Hepatocyte (in vitro differentiated cells): ENCODE measurements around the gene LRBA. TPM values are rescaled to one million over a fixed set of nuclear protein-coding genes. Genes with fewer than 3 reads are reported as not detected.

Source experiments
- DNase-seq: peaks from one replicate; pipeline ENCODE4 v3.0.0-alpha.2; 2016; ENCODE audit warnings: low spot score
- H2AFZ ChIP-seq: fragments of 200-600 bp; sonication (generic); 2 replicates; pipeline ENCODE4 v1.6.0; 2016; ENCODE audit warnings: antibody characterized with exemption, mild to moderate bottlenecking
- H3K27ac ChIP-seq: fragments of 200-600 bp; sonication (generic); 2 replicates; pipeline ENCODE4 v1.5.1; 2016; ENCODE audit warnings: mild to moderate bottlenecking
- H3K27me3 ChIP-seq: fragments of 200-600 bp; sonication (generic); 2 replicates; pipeline ENCODE4 v1.6.1; 2016
- H3K36me3 ChIP-seq: fragments of 200-600 bp; sonication (generic); replicated peaks from 2 replicates; pipeline ENCODE4 v1.5.1; 2016; ENCODE audit warnings: low read depth; ENCODE audit not compliant: insufficient read depth
- H3K4me1 ChIP-seq: fragments of 200-600 bp; sonication (generic); 2 replicates; pipeline ENCODE4 v1.5.1; 2016; ENCODE audit warnings: mild to moderate bottlenecking, moderate library complexity; ENCODE audit not compliant: insufficient read depth
- H3K4me2 ChIP-seq: fragments of 200-600 bp; sonication (generic); 2 replicates; pipeline ENCODE4 v1.6.0; 2016
- H3K4me3 ChIP-seq: fragments of 200-600 bp; sonication (generic); 2 replicates; pipeline ENCODE4 v1.5.1; 2016; ENCODE audit warnings: mild to moderate bottlenecking
- H3K79me2 ChIP-seq: fragments of 200-600 bp; sonication (generic); 2 replicates; pipeline ENCODE4 v1.6.0; 2017; ENCODE audit warnings: mild to moderate bottlenecking
- H3K9me2 ChIP-seq: fragments of 200-600 bp; sonication (generic); replicated peaks from 2 replicates; pipeline ENCODE4 v1.6.0; 2017; ENCODE audit warnings: mild to moderate bottlenecking; ENCODE audit not compliant: insufficient read depth
- H3K9me3 ChIP-seq: fragments of 200-600 bp; sonication (generic); 2 replicates; pipeline ENCODE4 v1.5.1; 2016; ENCODE audit warnings: low read depth, mild to moderate bottlenecking
- H4K20me1 ChIP-seq: fragments of 200-600 bp; sonication (generic); 2 replicates; pipeline ENCODE4 v1.6.0; 2016; ENCODE audit warnings: mild to moderate bottlenecking; ENCODE audit not compliant: insufficient read depth, poor library complexity, severe bottlenecking
- EZH2 ChIP-seq: fragments of 200-600 bp; sonication (generic); IDR thresholded peaks from 2 replicates; pipeline ENCODE4 v1.6.1; 2016; ENCODE audit warnings: antibody characterized with exemption, mild to moderate bottlenecking, borderline replicate concordance
- EZH2phosphoT487 ChIP-seq: fragments of 200-600 bp; sonication (generic); IDR thresholded peaks from one replicate; pipeline ENCODE4 v1.6.1; 2018; ENCODE audit warnings: antibody characterized with exemption, mild to moderate bottlenecking, low read depth, moderate library complexity; ENCODE audit not compliant: unreplicated experiment, severe bottlenecking
- WGBS: methylation state at CpG from one replicate; pipeline ENCODE4 v1.1.6; 2016; ENCODE audit warnings: low lambda C conversion rate; ENCODE audit errors: missing lambda C conversion rate; 5-methylcytosine and 5-hydroxymethylcytosine counted together
- polyA plus RNA-seq: library from polyadenylated mRNA; unstranded; fragments of >200 nt; fragmentation: Nextera tagmentation; extraction: Ambion mirVana; gene quantifications from 2 replicates; pipeline ENCODE4 v1.2.1, GENCODE V29; 2016
- total RNA-seq: library from RNA; depleted of rRNA; stranded (reverse); fragments of >200 nt; gene quantifications from 2 replicates; pipeline ENCODE4 v1.2.3, GENCODE V29; 2014
- TF ChIP-seq, protein P1 (sequence below): fragments of 200-600 bp; sonication (generic); IDR thresholded peaks from 2 replicates; pipeline ENCODE4 v1.5.1; 2016; ENCODE audit warnings: antibody characterized with exemption, mild to moderate bottlenecking; ENCODE audit not compliant: poor library complexity

The LRBA gene
- total and polyA plus RNA-seq, 2 experiments from 2014 or later: 14.1 to 69.4 TPM

DNA sequence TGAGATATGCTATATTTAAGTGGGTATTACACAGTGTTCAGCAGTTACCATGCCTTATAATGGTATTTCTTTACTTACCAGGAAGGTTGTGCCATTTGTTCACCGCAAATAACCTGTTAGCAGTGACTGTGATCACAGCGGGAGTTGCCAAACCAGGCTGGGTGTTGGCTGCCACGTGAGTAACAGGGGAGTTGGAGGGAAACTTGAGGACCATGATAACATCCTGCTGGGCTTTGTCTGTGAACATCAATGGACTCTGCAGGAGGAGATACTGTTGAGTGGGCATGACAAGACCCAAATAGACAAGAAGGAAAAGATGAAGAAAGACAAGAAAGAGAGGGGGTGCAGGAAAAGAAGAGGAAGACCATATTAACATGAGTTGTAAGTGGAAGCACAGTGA lies 694.0 kb downstream of the LRBA start:
- no peak overlapping the region for H3K4me2 ChIP-seq
- no peaks in the 10 kb centered on the region for H3K9me3 ChIP-seq
- no peak overlapping the region for H3K27ac ChIP-seq
- no peak overlapping the region for H3K4me3 ChIP-seq
- TF ChIP-seq, protein P1, sequence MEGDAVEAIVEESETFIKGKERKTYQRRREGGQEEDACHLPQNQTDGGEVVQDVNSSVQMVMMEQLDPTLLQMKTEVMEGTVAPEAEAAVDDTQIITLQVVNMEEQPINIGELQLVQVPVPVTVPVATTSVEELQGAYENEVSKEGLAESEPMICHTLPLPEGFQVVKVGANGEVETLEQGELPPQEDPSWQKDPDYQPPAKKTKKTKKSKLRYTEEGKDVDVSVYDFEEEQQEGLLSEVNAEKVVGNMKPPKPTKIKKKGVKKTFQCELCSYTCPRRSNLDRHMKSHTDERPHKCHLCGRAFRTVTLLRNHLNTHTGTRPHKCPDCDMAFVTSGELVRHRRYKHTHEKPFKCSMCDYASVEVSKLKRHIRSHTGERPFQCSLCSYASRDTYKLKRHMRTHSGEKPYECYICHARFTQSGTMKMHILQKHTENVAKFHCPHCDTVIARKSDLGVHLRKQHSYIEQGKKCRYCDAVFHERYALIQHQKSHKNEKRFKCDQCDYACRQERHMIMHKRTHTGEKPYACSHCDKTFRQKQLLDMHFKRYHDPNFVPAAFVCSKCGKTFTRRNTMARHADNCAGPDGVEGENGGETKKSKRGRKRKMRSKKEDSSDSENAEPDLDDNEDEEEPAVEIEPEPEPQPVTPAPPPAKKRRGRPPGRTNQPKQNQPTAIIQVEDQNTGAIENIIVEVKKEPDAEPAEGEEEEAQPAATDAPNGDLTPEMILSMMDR: no peak
- TF ChIP-seq EZH2 (no peak), EZH2phosphoT487 (no peak)
- no peaks in the 10 kb centered on the region for H3K4me1 ChIP-seq
- WGBS: 66% methylated on average over 3 of the region's 3 CpGs
- no peaks in the 10 kb centered on the region for H3K36me3 ChIP-seq
- no peaks in the 10 kb centered on the region for H3K27me3 ChIP-seq
- DNase-seq: no peak
- no peaks in the 10 kb centered on the region for H3K79me2 ChIP-seq
- H2AFZ ChIP-seq: no peak overlapping the region
- H3K9me2 ChIP-seq: no peaks in the 10 kb centered on the region
- no peaks in the 10 kb centered on the region for H4K20me1 ChIP-seq

DNA sequence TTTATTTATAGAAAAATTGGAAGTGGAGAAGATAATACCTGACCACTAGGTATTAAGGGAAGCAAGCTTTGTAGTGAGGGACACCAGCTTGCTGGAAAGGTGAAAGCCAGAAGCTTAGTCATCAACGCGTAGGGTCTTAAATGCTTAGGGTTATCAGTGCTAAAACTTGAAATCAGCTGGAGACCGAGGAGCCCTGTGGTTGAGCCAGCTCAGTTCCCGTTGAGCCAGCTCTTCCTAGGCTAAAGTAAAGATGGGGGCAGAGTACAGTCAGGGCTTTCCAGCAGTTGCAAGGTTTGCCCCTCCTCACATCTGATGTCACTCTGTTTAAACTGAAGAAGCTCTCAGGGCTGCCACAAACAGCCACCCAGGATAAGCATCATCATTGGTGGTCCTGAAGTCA lies 696.1 kb downstream of the LRBA start:
- Histone ChIP-seq H3K79me2 (no peaks in the 10 kb centered on the region), H3K4me1 (no peaks in the 10 kb centered on the region), H3K36me3 (no peaks in the 10 kb centered on the region), H3K27ac (no peak overlapping the region), H3K4me3 (no peak overlapping the region), H3K4me2 (no peak overlapping the region), H3K9me2 (no peaks in the 10 kb centered on the region), H3K27me3 (no peaks in the 10 kb centered on the region), H2AFZ (no peak overlapping the region), H4K20me1 (no peaks in the 10 kb centered on the region), H3K9me3 (no peaks in the 10 kb centered on the region)
- no peak for DNase-seq
- WGBS: 56% methylated on average over 4 of the region's 4 CpGs
- TF ChIP-seq, protein P1: no peak
- no peak for TF ChIP-seq EZH2
- no peak for TF ChIP-seq EZH2phosphoT487

DNA sequence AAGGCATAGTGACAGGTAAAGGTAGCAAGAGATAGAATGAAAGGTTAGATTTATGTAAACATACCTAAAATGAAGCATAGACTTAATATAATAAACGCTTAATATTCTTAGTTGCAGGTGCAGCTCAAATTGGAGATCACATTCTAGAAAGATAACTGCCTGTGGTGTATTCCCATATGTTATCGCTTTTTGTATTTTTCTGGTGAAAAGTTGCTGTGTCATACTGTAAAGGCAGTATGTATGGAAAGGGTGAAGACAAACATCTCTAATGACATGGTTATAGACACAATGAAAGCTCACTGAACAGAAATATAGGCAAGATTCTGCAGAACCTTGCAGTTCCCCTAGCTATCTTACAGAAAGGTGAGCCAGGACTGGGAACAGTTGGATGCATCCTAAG lies 696.6 kb downstream of the LRBA start:
- Histone ChIP-seq H3K27me3 (no peaks in the 10 kb centered on the region), H3K4me3 (no peak overlapping the region), H3K9me2 (no peaks in the 10 kb centered on the region), H3K9me3 (no peaks in the 10 kb centered on the region), H3K79me2 (no peaks in the 10 kb centered on the region), H2AFZ (no peak overlapping the region), H3K27ac (no peak overlapping the region), H3K4me2 (no peak overlapping the region), H3K4me1 (no peaks in the 10 kb centered on the region), H3K36me3 (no peaks in the 10 kb centered on the region), H4K20me1 (no peaks in the 10 kb centered on the region)
- WGBS: 70% methylated on average over 2 of the region's 2 CpGs
- TF ChIP-seq EZH2phosphoT487 (no peak), EZH2 (no peak)
- TF ChIP-seq, protein P1: no peak
- DNase-seq: no peak
